Mesenchymal stem cell (in vitro differentiated cells and primary cell): Measurements from ENCODE around the gene SCAF11.
"Not testable (repeated sequence)": the region's sequence is repeated elsewhere in the genome, so short reads cannot be mapped to it uniquely, and the experiment has no call there.

ENCODE experiments used
- DNase-seq: peaks from one replicate; pipeline ENCODE4 v3.0.0-alpha.2; 2013
- H2AFZ ChIP-seq: one replicate; pipeline ENCODE4 v1.6.1; 2013; ENCODE audit warnings: low read depth, mild to moderate bottlenecking, control low read depth, inconsistent platforms, low read length, moderate library complexity
- H2AK5ac ChIP-seq: 2 replicates; pipeline ENCODE4 v1.6.1; 2013; ENCODE audit warnings: low read length, moderate library complexity, mild to moderate bottlenecking, inconsistent platforms; ENCODE audit not compliant: severe bottlenecking
- H2BK120ac ChIP-seq: one replicate; pipeline ENCODE4 v1.6.1; 2013; ENCODE audit warnings: low read depth, mild to moderate bottlenecking, inconsistent platforms, low read length, moderate library complexity
- H2BK12ac ChIP-seq, 2 experiments: one replicate each; pipeline ENCODE4 v1.6.1; 2013; ENCODE audit warnings: inconsistent platforms in 2 of 2, low read length in 2 of 2, mild to moderate bottlenecking in 2 of 2, moderate library complexity in 2 of 2, control low read depth in 1 of 2
- H2BK15ac ChIP-seq: one replicate; pipeline ENCODE4 v1.6.1; 2013; ENCODE audit warnings: mild to moderate bottlenecking, low read depth, inconsistent platforms; ENCODE audit not compliant: poor library complexity, severe bottlenecking
- H2BK5ac ChIP-seq: 2 replicates; pipeline ENCODE4 v1.6.1; 2013; ENCODE audit warnings: low read depth, mild to moderate bottlenecking, low read length, control low read depth, inconsistent platforms; ENCODE audit not compliant: poor library complexity, severe bottlenecking
- H3K14ac ChIP-seq, 2 experiments: one replicate each; pipeline ENCODE4 v1.6.1; 2013; ENCODE audit warnings: inconsistent platforms in 2 of 2, low read length in 2 of 2, control low read depth in 1 of 2, mild to moderate bottlenecking in 1 of 2, moderate library complexity in 1 of 2
- H3K18ac ChIP-seq, 2 experiments: one replicate each; pipeline ENCODE4 v1.6.1; 2013; ENCODE audit warnings: inconsistent platforms in 2 of 2, low read length in 2 of 2, control low read depth in 1 of 2, low read depth in 1 of 2, mild to moderate bottlenecking in 1 of 2
- H3K23ac ChIP-seq, 2 experiments: one replicate each; pipeline ENCODE4 v1.6.1; 2013; ENCODE audit warnings: inconsistent platforms in 2 of 2, low read length in 2 of 2, mild to moderate bottlenecking in 2 of 2, moderate library complexity in 2 of 2, control low read depth in 1 of 2
- H3K27ac ChIP-seq: 2 replicates; pipeline ENCODE4 v1.5.1; 2013; ENCODE audit warnings: mild to moderate bottlenecking, moderate library complexity, low read length, control low read depth, inconsistent platforms; ENCODE audit not compliant: poor library complexity, severe bottlenecking
- H3K27me3 ChIP-seq, 2 experiments: 2 replicates each; pipeline versions ENCODE4 v1.6.1 to v1.7.0; 2013; ENCODE audit warnings: low read length in 2 of 2, mild to moderate bottlenecking in 2 of 2, moderate library complexity in 2 of 2, control low read depth in 1 of 2, inconsistent platforms in 1 of 2; ENCODE audit not compliant: control insufficient read depth in 1 of 2, insufficient read depth in 1 of 2
- H3K36me3 ChIP-seq, 2 experiments: 2 replicates each; pipeline versions ENCODE4 v1.6.1 to v1.7.0; 2013; ENCODE audit warnings: low read length in 2 of 2, control low read depth in 1 of 2, inconsistent platforms in 1 of 2, low read depth in 1 of 2, mild to moderate bottlenecking in 1 of 2; ENCODE audit not compliant: insufficient read depth in 2 of 2, control insufficient read depth in 1 of 2
- H3K4ac ChIP-seq, 2 experiments: one replicate each; pipeline ENCODE4 v1.6.1; 2013; ENCODE audit warnings: inconsistent platforms in 2 of 2, low read length in 2 of 2, mild to moderate bottlenecking in 2 of 2, moderate library complexity in 2 of 2, control low read depth in 1 of 2, low read depth in 1 of 2
- H3K4me1 ChIP-seq: 2 replicates; pipeline ENCODE4 v1.6.1; 2013; ENCODE audit warnings: low read depth, low read length, control low read depth; ENCODE audit not compliant: control insufficient read depth, insufficient read depth
- H3K4me2 ChIP-seq: 2 replicates; pipeline ENCODE4 v1.6.1; 2013; ENCODE audit warnings: low read length, mild to moderate bottlenecking, inconsistent platforms; ENCODE audit not compliant: poor library complexity, severe bottlenecking
- H3K4me3 ChIP-seq, 2 experiments: 2 replicates each; pipeline versions ENCODE4 v1.5.1 to v1.7.0; 2013; ENCODE audit warnings: low read length in 2 of 2, mild to moderate bottlenecking in 2 of 2, control low read depth in 1 of 2, low read depth in 1 of 2; ENCODE audit not compliant: insufficient read depth in 1 of 2
- H3K79me1 ChIP-seq: replicated peaks from 2 replicates; pipeline ENCODE4 v1.6.1; 2013; ENCODE audit warnings: mild to moderate bottlenecking, control low read depth, low read length, inconsistent platforms; ENCODE audit not compliant: poor library complexity, severe bottlenecking
- H3K9ac ChIP-seq: 2 replicates; pipeline ENCODE4 v1.7.0; 2013; ENCODE audit warnings: mild to moderate bottlenecking, low read length, moderate library complexity
- H3K9me3 ChIP-seq: 2 replicates; pipeline ENCODE4 v1.7.0; 2013; ENCODE audit warnings: mild to moderate bottlenecking, low read length; ENCODE audit not compliant: control insufficient read depth
- H4K8ac ChIP-seq: one replicate; pipeline ENCODE4 v1.6.1; 2013; ENCODE audit warnings: inconsistent platforms, mild to moderate bottlenecking, low read length, moderate library complexity
- H4K91ac ChIP-seq: one replicate; pipeline ENCODE4 v1.6.1; 2013; ENCODE audit warnings: mild to moderate bottlenecking, low read length, inconsistent platforms
- WGBS: methylation state at CpG from one replicate; pipeline ENCODE4 v1.1.7; 2013; ENCODE audit warnings: mixed read lengths; 5-methylcytosine and 5-hydroxymethylcytosine counted together

Gene SCAF11

DNA sequence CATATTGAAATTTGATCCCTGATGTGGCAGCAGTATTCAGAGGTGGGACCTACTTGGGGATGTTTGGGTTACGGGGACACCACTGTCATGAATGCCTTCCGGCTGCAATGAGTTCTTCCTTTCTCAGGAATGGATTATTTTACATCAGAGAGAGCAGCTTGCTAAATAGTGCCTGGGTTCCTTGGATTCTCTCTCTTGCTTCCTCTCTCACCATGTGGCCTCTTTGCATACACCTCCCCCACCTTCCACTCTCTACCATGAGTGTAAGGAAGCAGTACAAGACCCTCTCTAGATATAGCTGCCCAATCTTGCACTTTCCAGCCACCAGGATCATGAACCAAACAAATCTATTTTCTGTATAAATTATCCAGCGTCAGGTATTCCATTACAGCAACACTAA is 15.4 kb upstream of the SCAF11 start:
- Histone ChIP-seq H3K4me3 (no peak overlapping the region), H2BK5ac (no peak overlapping the region), H2BK120ac (no peak overlapping the region), H3K79me1 (no peaks in the 10 kb centered on the region), H2AFZ (no peak overlapping the region), H3K9me3 (no peaks in the 10 kb centered on the region), H4K8ac (no peak overlapping the region), H3K14ac (no peak overlapping the region), H3K36me3 (no peaks in the 10 kb centered on the region), H3K18ac (no peak overlapping the region), H3K4me2 (no peak overlapping the region), H2AK5ac (no peak overlapping the region), H3K9ac (no peak overlapping the region), H3K23ac (no peak overlapping the region), H3K4ac (no peak overlapping the region), H2BK15ac (no peak overlapping the region), H2BK12ac (no peak overlapping the region), H4K91ac (no peak overlapping the region), H3K4me1 (no peaks in the 10 kb centered on the region), H3K27ac (no peak overlapping the region), H3K27me3 (peaks cover 0 to 4% of the 10 kb centered on the region in 2 experiments)
- DNase-seq, result no peak
- WGBS, result 96% methylated on average over 3 of the region's 3 CpGs

DNA sequence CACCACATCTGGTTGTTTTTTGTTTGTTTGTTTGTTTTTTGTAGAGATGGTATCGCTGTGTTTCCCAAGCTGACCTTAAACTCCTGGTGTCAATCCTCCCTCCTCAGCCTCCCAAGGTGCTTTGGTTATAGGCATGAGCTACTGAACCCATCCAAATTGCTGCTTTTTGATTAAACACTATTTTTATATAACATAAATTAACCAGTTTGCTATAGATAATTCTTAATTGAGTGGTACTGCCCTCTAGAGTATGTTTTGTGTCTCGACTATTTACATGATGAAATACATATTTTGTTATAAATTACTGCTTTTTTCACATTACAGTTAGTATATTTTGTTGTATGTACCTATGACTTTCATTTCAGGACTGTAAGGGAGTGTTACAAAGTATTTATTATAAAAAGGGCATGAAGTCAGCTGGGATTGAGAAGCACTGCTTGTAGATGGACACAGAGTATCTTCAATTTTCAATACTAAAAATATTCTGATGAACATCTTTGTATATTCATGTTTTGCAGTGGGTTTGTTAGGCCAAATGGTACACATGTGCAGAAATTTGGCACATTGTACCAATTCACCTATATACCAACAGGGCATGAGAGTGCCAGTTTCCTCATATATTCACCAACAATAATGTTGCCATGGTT is 14.9 kb upstream of the SCAF11 start:
- Histone ChIP-seq H3K79me1 (no peaks in the 10 kb centered on the region), H3K9ac (no peak overlapping the region), H4K91ac (no peak overlapping the region), H3K27me3 (peaks cover 0 to 4% of the 10 kb centered on the region in 2 experiments), H3K4me1 (no peaks in the 10 kb centered on the region), H3K4ac (no peak overlapping the region), H2BK120ac (no peak overlapping the region), H2BK15ac (no peak overlapping the region), H2BK12ac (no peak overlapping the region), H3K4me2 (no peak overlapping the region), H3K4me3 (no peak overlapping the region), H3K18ac (no peak overlapping the region), H2AK5ac (no peak overlapping the region), H3K14ac (no peak overlapping the region), H3K27ac (no peak overlapping the region), H3K23ac (no peak overlapping the region), H2AFZ (no peak overlapping the region), H3K9me3 (no peaks in the 10 kb centered on the region), H4K8ac (no peak overlapping the region), H2BK5ac (no peak overlapping the region), H3K36me3 (no peaks in the 10 kb centered on the region)
- no CpG with 5 or more reads among the region's 2 CpGs for WGBS
- no peak for DNase-seq

DNA sequence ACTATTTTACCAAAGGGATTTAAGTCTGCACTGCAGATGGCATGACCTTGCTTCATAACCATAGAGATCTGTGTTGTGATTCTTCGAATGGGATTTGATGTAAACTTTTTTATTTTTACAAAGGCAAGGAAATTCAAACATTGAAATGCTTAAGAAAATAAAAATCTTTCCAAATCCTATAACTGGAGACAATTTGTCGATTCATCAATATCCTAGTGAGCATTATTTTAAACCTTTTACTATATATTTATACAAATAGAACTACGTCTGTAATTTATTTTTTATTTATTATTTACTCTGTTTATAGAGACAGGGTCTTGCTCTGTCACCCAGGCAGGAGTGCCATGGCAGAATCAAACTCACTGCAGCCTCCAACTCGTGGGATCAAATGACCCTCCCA is 14.3 kb upstream of the SCAF11 start:
- no peak overlapping the region for H4K8ac ChIP-seq
- no peak overlapping the region for H3K18ac ChIP-seq
- no peak overlapping the region for H3K9ac ChIP-seq
- DNase-seq, result no peak
- no peak overlapping the region for H3K14ac ChIP-seq
- no peak overlapping the region for H2BK5ac ChIP-seq
- no peak overlapping the region for H2AFZ ChIP-seq
- no peak overlapping the region for H3K4me3 ChIP-seq
- no peaks in the 10 kb centered on the region for H3K4me1 ChIP-seq
- H2BK12ac ChIP-seq, result no peak overlapping the region
- no peak overlapping the region for H3K4ac ChIP-seq
- H3K23ac ChIP-seq, result no peak overlapping the region
- no peaks in the 10 kb centered on the region for H3K79me1 ChIP-seq
- no peaks in the 10 kb centered on the region for H3K9me3 ChIP-seq
- no CpG with 5 or more reads among the region's 4 CpGs for WGBS
- H3K27me3 ChIP-seq, result peaks cover 0 to 4% of the 10 kb centered on the region in 2 experiments
- no peaks in the 10 kb centered on the region for H3K36me3 ChIP-seq
- H3K4me2 ChIP-seq, result no peak overlapping the region
- H2BK15ac ChIP-seq, result no peak overlapping the region
- H2AK5ac ChIP-seq, result no peak overlapping the region
- no peak overlapping the region for H3K27ac ChIP-seq
- no peak overlapping the region for H4K91ac ChIP-seq
- no peak overlapping the region for H2BK120ac ChIP-seq

DNA sequence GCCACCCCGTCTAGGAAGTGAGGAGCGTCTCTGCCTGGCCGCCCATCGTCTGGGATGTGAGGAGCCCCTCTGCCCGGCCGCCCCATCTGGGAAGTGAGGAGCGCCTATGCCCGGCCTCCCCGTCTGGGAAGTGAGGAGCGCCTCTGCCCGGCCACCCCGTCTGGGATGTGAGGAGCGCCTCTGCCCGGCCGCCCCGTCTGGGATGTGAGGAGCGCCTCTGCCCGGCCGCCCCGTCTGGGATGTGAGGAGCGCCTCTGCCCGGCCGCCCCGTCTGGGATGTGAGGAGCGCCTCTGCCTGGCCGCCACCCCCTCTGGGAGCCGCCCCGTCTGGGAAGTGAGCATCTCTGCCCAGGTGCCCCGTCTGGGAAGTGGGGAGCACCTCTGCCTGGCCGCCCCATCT is 9.7 kb upstream of the SCAF11 start:
- H3K27ac ChIP-seq, H2AK5ac ChIP-seq, H3K18ac ChIP-seq, H4K8ac ChIP-seq, H2BK12ac ChIP-seq, H3K4me1 ChIP-seq, H3K4me2 ChIP-seq, H3K23ac ChIP-seq, H3K79me1 ChIP-seq, H2BK15ac ChIP-seq, H3K14ac ChIP-seq, H3K4ac ChIP-seq, H3K4me3 ChIP-seq, H3K27me3 ChIP-seq, DNase-seq, H2AFZ ChIP-seq, H3K9me3 ChIP-seq, H3K9ac ChIP-seq, H4K91ac ChIP-seq, H2BK5ac ChIP-seq, H3K36me3 ChIP-seq, H2BK120ac ChIP-seq: not testable (repeated sequence)
- 93% methylated on average over 29 of the region's 30 CpGs for WGBS
